Immature natural killer cell (primary cell): Measurements from ENCODE around the gene OR2A42. TPM values are rescaled to one million over a fixed set of nuclear protein-coding genes. Genes with fewer than 3 reads are reported as not detected.
"Not testable (repeated sequence)": the region's sequence is repeated elsewhere in the genome, so short reads cannot be mapped to it uniquely, and the experiment has no call there.

ENCODE experiments used
- DNase-seq, 3 donors: peaks; one replicate each; pipeline ENCODE4 v3.0.0; 2022; ENCODE audit warnings: mixed read lengths in 1 of 3
- H3K27ac Mint-ChIP-seq, 6 donors: one replicate each; pipeline ENCODE4 v1.8.0; 2020; ENCODE audit warnings: mixed read lengths in 6 of 6, mild to moderate bottlenecking in 5 of 6, inconsistent platforms in 4 of 6, moderate library complexity in 3 of 6
- H3K27me3 Mint-ChIP-seq, 3 donors: one replicate each; pipeline ENCODE4 v1.8.0; 2020 to 2021; ENCODE audit warnings: low read depth in 3 of 3, mild to moderate bottlenecking in 3 of 3, mixed read lengths in 3 of 3, moderate library complexity in 3 of 3, inconsistent platforms in 1 of 3
- H3K36me3 Mint-ChIP-seq, 3 donors: one replicate each; pipeline ENCODE4 v1.8.0; 2020; ENCODE audit warnings: mixed read lengths in 3 of 3, inconsistent platforms in 2 of 3, mild to moderate bottlenecking in 2 of 3
- H3K4me1 Mint-ChIP-seq, 2 donors: one replicate each; pipeline ENCODE4 v1.8.0; 2020; ENCODE audit warnings: inconsistent platforms in 2 of 2, mild to moderate bottlenecking in 2 of 2, mixed read lengths in 2 of 2, moderate library complexity in 1 of 2
- H3K4me3 Mint-ChIP-seq, 5 donors: one replicate each; pipeline ENCODE4 v1.8.0; 2020; ENCODE audit warnings: mild to moderate bottlenecking in 5 of 5, mixed read lengths in 5 of 5, inconsistent platforms in 3 of 5, moderate library complexity in 3 of 5
- H3K9me3 Mint-ChIP-seq, 6 donors: one replicate each; pipeline ENCODE4 v1.8.0; 2020; ENCODE audit warnings: mild to moderate bottlenecking in 6 of 6, mixed read lengths in 6 of 6, inconsistent platforms in 4 of 6, moderate library complexity in 3 of 6
- polyA plus RNA-seq, 3 donors: library from polyadenylated mRNA; unstranded; fragments of 300-500 nt; fragmentation: Illumina TruSeq; gene quantifications; one replicate each; pipeline ENCODE4 v1.2.3, GENCODE V29; 2021

The OR2A42 gene
- not detected for polyA plus RNA-seq

- H3K27ac Mint-ChIP-seq, H3K4me3 Mint-ChIP-seq, H3K4me1 Mint-ChIP-seq, DNase-seq, H3K27me3 Mint-ChIP-seq, H3K9me3 Mint-ChIP-seq, H3K36me3 Mint-ChIP-seq: not testable (repeated sequence)
These were observed at the start of gene OR2A42 for GRCh38 chr7:144239365-144239764. TSS of gene OR2A42 (minus strand) at chr7:144239605. CDS start at chr7:144232843, 6,762 bp downstream.

- H3K4me3 Mint-ChIP-seq, H3K27me3 Mint-ChIP-seq, H3K36me3 Mint-ChIP-seq, H3K9me3 Mint-ChIP-seq, DNase-seq, H3K4me1 Mint-ChIP-seq, H3K27ac Mint-ChIP-seq: not testable (repeated sequence)
These were observed 47.9 kb upstream of the OR2A42 start for GRCh38 chr7:144287171-144287784.

GRCh38 chr7:144283716-144284115 lies 44.3 kb upstream of the OR2A42 start:
- not testable (repeated sequence) for H3K27me3 Mint-ChIP-seq, H3K27ac Mint-ChIP-seq, H3K4me1 Mint-ChIP-seq, DNase-seq, H3K36me3 Mint-ChIP-seq, H3K4me3 Mint-ChIP-seq, H3K9me3 Mint-ChIP-seq

GRCh38 chr7:144282490-144282889 lies 43.1 kb upstream of the OR2A42 start:
- not testable (repeated sequence) for H3K36me3 Mint-ChIP-seq, H3K4me1 Mint-ChIP-seq, H3K27me3 Mint-ChIP-seq, H3K4me3 Mint-ChIP-seq, H3K27ac Mint-ChIP-seq, DNase-seq, H3K9me3 Mint-ChIP-seq

GRCh38 chr7:144281981-144282380 lies 42.6 kb upstream of the OR2A42 start:
- not testable (repeated sequence) for H3K9me3 Mint-ChIP-seq, H3K27ac Mint-ChIP-seq, H3K4me1 Mint-ChIP-seq, H3K4me3 Mint-ChIP-seq, H3K27me3 Mint-ChIP-seq, H3K36me3 Mint-ChIP-seq, DNase-seq

GRCh38 chr7:144280010-144280409 lies 40.6 kb upstream of the OR2A42 start:
- not testable (repeated sequence) for H3K4me3 Mint-ChIP-seq, H3K9me3 Mint-ChIP-seq, DNase-seq, H3K27ac Mint-ChIP-seq, H3K27me3 Mint-ChIP-seq, H3K36me3 Mint-ChIP-seq, H3K4me1 Mint-ChIP-seq

GRCh38 chr7:144275281-144275680 lies 35.9 kb upstream of the OR2A42 start:
- not testable (repeated sequence) for H3K27me3 Mint-ChIP-seq, DNase-seq, H3K4me3 Mint-ChIP-seq, H3K4me1 Mint-ChIP-seq, H3K36me3 Mint-ChIP-seq, H3K27ac Mint-ChIP-seq, H3K9me3 Mint-ChIP-seq

- H3K4me3 Mint-ChIP-seq: not testable (repeated sequence)
These were observed 29.8 kb upstream of the OR2A42 start, which contains the start of gene CTAGE8 for GRCh38 chr7:144269188-144269587. TSS of gene CTAGE8 (minus strand) at chr7:144269288. CDS start at chr7:144269250, 38 bp downstream.

GRCh38 chr7:144264692-144265091 lies 25.3 kb upstream of the OR2A42 start, which contains the start of gene OR2A7:
TSS of gene OR2A7 (minus strand) at chr7:144264792. CDS start at chr7:144259628, 5,164 bp downstream.
- H3K36me3 Mint-ChIP-seq: not testable (repeated sequence)

More at GRCh38 chr7:144269188-144269587, 29.8 kb upstream of the OR2A42 start, which contains the start of gene CTAGE8:
- not testable (repeated sequence) for H3K27ac Mint-ChIP-seq, H3K27me3 Mint-ChIP-seq, DNase-seq, H3K9me3 Mint-ChIP-seq, H3K4me1 Mint-ChIP-seq, H3K36me3 Mint-ChIP-seq

GRCh38 chr7:144262128-144262527 lies 22.7 kb upstream of the OR2A42 start:
- H3K36me3 Mint-ChIP-seq, DNase-seq, H3K4me3 Mint-ChIP-seq, H3K27ac Mint-ChIP-seq, H3K27me3 Mint-ChIP-seq, H3K9me3 Mint-ChIP-seq, H3K4me1 Mint-ChIP-seq: not testable (repeated sequence)

More at GRCh38 chr7:144264692-144265091, 25.3 kb upstream of the OR2A42 start, which contains the start of gene OR2A7:
- not testable (repeated sequence) for DNase-seq, H3K9me3 Mint-ChIP-seq, H3K4me3 Mint-ChIP-seq, H3K4me1 Mint-ChIP-seq, H3K27ac Mint-ChIP-seq, H3K27me3 Mint-ChIP-seq

GRCh38 chr7:144259067-144259466 lies 19.7 kb upstream of the OR2A42 start:
- DNase-seq, H3K36me3 Mint-ChIP-seq, H3K9me3 Mint-ChIP-seq, H3K4me3 Mint-ChIP-seq, H3K27ac Mint-ChIP-seq, H3K4me1 Mint-ChIP-seq, H3K27me3 Mint-ChIP-seq: not testable (repeated sequence)

- no peaks in the 10 kb centered on the region for H3K36me3 Mint-ChIP-seq
- H3K4me1 Mint-ChIP-seq: no peaks in the 10 kb centered on the region
- DNase-seq: no peak
- no peaks in the 10 kb centered on the region for H3K9me3 Mint-ChIP-seq
- no peak overlapping the region for H3K27ac Mint-ChIP-seq
- H3K4me3 Mint-ChIP-seq: no peak overlapping the region
- H3K27me3 Mint-ChIP-seq: peaks cover 0 to 2% (median 0%) of the 10 kb centered on the region in 3 donors
These were observed 16.7 kb upstream of the OR2A42 start for GRCh38 chr7:144256112-144256511.

- H3K9me3 Mint-ChIP-seq: no peaks in the 10 kb centered on the region
- H3K27me3 Mint-ChIP-seq: peaks cover 0 to 2% (median 0%) of the 10 kb centered on the region in 3 donors
- H3K36me3 Mint-ChIP-seq: no peaks in the 10 kb centered on the region
- no peaks in the 10 kb centered on the region for H3K4me1 Mint-ChIP-seq
- no peak overlapping the region for H3K4me3 Mint-ChIP-seq
- no peak overlapping the region for H3K27ac Mint-ChIP-seq
- DNase-seq: no peak
These were observed 16.1 kb upstream of the OR2A42 start for GRCh38 chr7:144255471-144255897.

GRCh38 chr7:144252307-144252706 lies 12.9 kb upstream of the OR2A42 start:
- H3K9me3 Mint-ChIP-seq, DNase-seq, H3K27ac Mint-ChIP-seq, H3K4me3 Mint-ChIP-seq, H3K36me3 Mint-ChIP-seq, H3K27me3 Mint-ChIP-seq, H3K4me1 Mint-ChIP-seq: not testable (repeated sequence)

GRCh38 chr7:144247674-144248330 lies 8.4 kb upstream of the OR2A42 start:
- H3K4me3 Mint-ChIP-seq, DNase-seq, H3K27ac Mint-ChIP-seq, H3K4me1 Mint-ChIP-seq, H3K9me3 Mint-ChIP-seq, H3K27me3 Mint-ChIP-seq, H3K36me3 Mint-ChIP-seq: not testable (repeated sequence)
